Lung (tissue), 12 donors: ENCODE results near the gene CDK12. TPM values are rescaled to one million over a fixed set of nuclear protein-coding genes. Genes with fewer than 3 reads are reported as not detected.

Experiments used
- ATAC-seq: fragments of 200-7000 bp; cut with Tn5 transposase; one replicate; pipeline ENCODE4 v1.9.1; 2020; ENCODE audit warnings: moderate number of reproducible peaks; ENCODE audit not compliant: insufficient read depth, low FRiP score
- DNase-seq, 3 donors: peaks; one replicate each; pipeline ENCODE4 v3.0.0-alpha.2; 2013 to 2017
- H3K27ac ChIP-seq, 2 donors: one replicate each; pipeline ENCODE4 v1.5.1; 2013; ENCODE audit warnings: mild to moderate bottlenecking in 2 of 2, moderate library complexity in 2 of 2, control low read depth in 1 of 2, inconsistent platforms in 1 of 2, low read depth in 1 of 2, low read length in 1 of 2
- H3K27me3 ChIP-seq, 3 donors: one replicate each; pipeline ENCODE4 v1.5.1; 2013; ENCODE audit warnings: low read length in 2 of 3; ENCODE audit not compliant: control insufficient read depth in 3 of 3, insufficient read depth in 3 of 3
- H3K36me3 ChIP-seq, 4 donors: one replicate each; pipeline ENCODE4 v1.5.1; 2013; ENCODE audit warnings: low read length in 4 of 4, mild to moderate bottlenecking in 1 of 4, moderate library complexity in 1 of 4; ENCODE audit not compliant: control insufficient read depth in 4 of 4, insufficient read depth in 4 of 4
- H3K4me1 ChIP-seq, 5 donors: one replicate each; pipeline ENCODE4 v1.5.1; 2013; ENCODE audit warnings: low read length in 5 of 5, mild to moderate bottlenecking in 2 of 5, moderate library complexity in 1 of 5; ENCODE audit not compliant: control insufficient read depth in 5 of 5, insufficient read depth in 5 of 5
- H3K4me3 ChIP-seq: one replicate; pipeline ENCODE4 v1.5.1; 2013; ENCODE audit warnings: mild to moderate bottlenecking, control low read depth, moderate library complexity
- H3K9ac ChIP-seq, 2 donors: one replicate each; pipeline ENCODE4 v1.5.1; 2013; ENCODE audit warnings: low read length in 2 of 2, control low read depth in 1 of 2; ENCODE audit not compliant: insufficient read depth in 1 of 2
- H3K9me3 ChIP-seq, 4 donors: one replicate each; pipeline ENCODE4 v1.5.1; 2013; ENCODE audit warnings: low read length in 3 of 4, mild to moderate bottlenecking in 1 of 4, moderate library complexity in 1 of 4; ENCODE audit not compliant: control insufficient read depth in 4 of 4, insufficient read depth in 3 of 4
- CTCF ChIP-seq: IDR thresholded peaks from 2 replicates; pipeline ENCODE4 v1.5.1; 2012; ENCODE audit warnings: mild to moderate bottlenecking; ENCODE audit errors: control extremely low read depth, extremely low read depth
- WGBS, 2 donors: extraction: QIAGEN DNeasy Blood & Tissue Kit; methylation state at CpG; one replicate each; pipeline ENCODE4 v1.1.7; 2013; 5-methylcytosine and 5-hydroxymethylcytosine counted together
- polyA plus RNA-seq, 2 donors: library from polyadenylated mRNA; stranded (reverse); fragments of 200-250 nt; gene quantifications; one replicate each; pipeline ENCODE4 v1.2.1, GENCODE V29; 2013
- total RNA-seq, 2 donors: library from RNA; depleted of rRNA in 1 of 2; stranded (reverse); fragments of >200 nt in 1 of 2; gene quantifications; one replicate each; pipeline ENCODE4 v1.2.1, GENCODE V29; 2014 to 2021
- donor health status: control.
- donor health status: control.
- donor health status: Bipolar disorder and iron deficiency.
- donor health status: healthy.
- donor health status: DM: yes; HTN: yes; CAD: no.

CDK12 gene
- total and polyA plus RNA-seq, 4 donors = 12.3 to 56.2 (median 35.5) TPM

GRCh38 chr17:39547713-39548478 is 86.6 kb downstream of the CDK12 start:
- Histone ChIP-seq H3K36me3 (peaks cover 4 to 30% (median 19%) of the 10 kb centered on the region in 4 donors), H3K27me3 (no peaks in the 10 kb centered on the region), H3K4me3 (no peak overlapping the region), H3K9ac (no peak overlapping the region), H3K27ac (no peak overlapping the region), H3K9me3 (no peaks in the 10 kb centered on the region), H3K4me1 (peaks cover 1 to 10% (median 3%) of the 10 kb centered on the region in 5 donors)
- ATAC-seq = peak; percentile 69
- peak; percentile 61 to 69 (median 67) for DNase-seq
- WGBS, 2 donors = 32 to 33% methylated on average over 5 of the region's 5 CpGs
- peak; percentile 84 for TF ChIP-seq CTCF

DNA sequence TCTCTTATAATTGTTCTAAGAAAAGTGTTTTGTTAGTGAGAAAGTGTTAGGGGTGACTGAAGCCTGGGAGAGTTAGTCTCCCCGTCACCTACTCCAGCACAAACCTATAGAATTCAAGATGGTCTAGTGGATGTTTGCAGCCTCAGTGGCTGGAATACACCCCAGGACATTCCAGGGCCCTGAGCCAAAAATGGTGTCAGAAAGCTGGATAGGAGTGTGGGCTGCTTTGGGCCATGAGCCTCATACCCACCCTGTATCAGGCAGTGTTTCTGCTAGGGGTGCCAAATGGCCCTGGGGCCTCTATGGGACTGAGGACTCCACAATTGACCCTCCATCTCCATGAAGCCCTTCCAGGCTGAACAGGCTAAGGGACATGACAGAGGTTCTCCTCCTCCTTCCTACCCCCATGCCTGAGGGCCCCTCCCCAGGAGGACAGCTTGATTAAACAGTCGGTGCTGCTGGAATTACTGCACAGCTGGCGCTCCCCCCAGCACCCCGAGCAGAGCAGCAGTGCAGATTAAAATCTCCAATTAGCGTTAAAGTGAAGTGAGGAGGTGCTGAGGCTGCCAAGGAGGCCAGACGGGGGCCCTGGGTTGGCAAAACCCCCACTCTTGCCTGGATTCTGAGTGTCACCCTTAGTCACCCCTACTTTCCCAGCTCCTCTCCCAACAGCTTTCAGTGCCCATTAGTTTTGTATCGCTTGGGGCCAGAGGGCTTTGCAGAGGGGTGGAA is 87.4 kb downstream of the CDK12 start:
- Histone ChIP-seq H3K27ac (no peak overlapping the region), H3K9me3 (no peaks in the 10 kb centered on the region), H3K27me3 (no peaks in the 10 kb centered on the region), H3K9ac (no peak overlapping the region), H3K36me3 (peaks cover 4 to 35% (median 23%) of the 10 kb centered on the region in 4 donors), H3K4me1 (peaks cover 0 to 10% (median 2%) of the 10 kb centered on the region in 5 donors), H3K4me3 (no peak overlapping the region)
- WGBS, 2 donors = 79 to 81% methylated on average over 7 of the region's 7 CpGs
- no peak for TF ChIP-seq CTCF
- ATAC-seq (no peak), DNase-seq (peak; percentile 66 to 74 (median 70))

GRCh38 chr17:39549747-39550573 is 88.7 kb downstream of the CDK12 start:
- no peak for TF ChIP-seq CTCF
- no peak overlapping the region for H3K4me3 ChIP-seq
- DNase-seq (no peak), ATAC-seq (no peak)
- H3K27me3 ChIP-seq = no peaks in the 10 kb centered on the region
- no peak overlapping the region for H3K27ac ChIP-seq
- H3K9me3 ChIP-seq = no peaks in the 10 kb centered on the region
- H3K4me1 ChIP-seq = peaks cover 0 to 10% (median 2%) of the 10 kb centered on the region in 5 donors
- WGBS, 2 donors = 90 to 93% methylated on average over 6 of the region's 6 CpGs
- H3K36me3 ChIP-seq = peaks cover 7 to 39% (median 27%) of the 10 kb centered on the region in 4 donors
- H3K9ac ChIP-seq = no peak overlapping the region
